H9 (cell line): Measurements from ENCODE around the gene NCAPG. TPM values are rescaled to one million over a fixed set of nuclear protein-coding genes. Genes with fewer than 3 reads are reported as not detected.

Experiments
- DNase-seq: peaks from one replicate; pipeline ENCODE4 v3.0.0-alpha.2; 2017
- H2AFZ ChIP-seq: one replicate; pipeline ENCODE4 v1.6.1; 2013; ENCODE audit warnings: mild to moderate bottlenecking, low read length, control low read depth, moderate library complexity
- H2AK5ac ChIP-seq: 2 replicates; pipeline ENCODE4 v1.6.1; 2013; ENCODE audit warnings: low read length, control low read depth, mixed read lengths; ENCODE audit not compliant: insufficient read length
- H2BK120ac ChIP-seq: one replicate; pipeline ENCODE4 v1.6.1; 2013; ENCODE audit warnings: low read depth, mild to moderate bottlenecking, low read length, control low read depth, inconsistent platforms; ENCODE audit not compliant: poor library complexity, severe bottlenecking
- H2BK12ac ChIP-seq: 2 replicates; pipeline ENCODE4 v1.6.1; 2013; ENCODE audit warnings: low read length, control low read depth, mixed read lengths, low read depth; ENCODE audit not compliant: insufficient read length
- H2BK15ac ChIP-seq: 2 replicates; pipeline ENCODE4 v1.6.1; 2013; ENCODE audit warnings: low read depth, low read length, control low read depth
- H2BK20ac ChIP-seq: one replicate; pipeline ENCODE4 v1.6.1; 2013; ENCODE audit warnings: low read depth, mild to moderate bottlenecking, low read length, control low read depth, inconsistent platforms; ENCODE audit not compliant: poor library complexity, severe bottlenecking
- H2BK5ac ChIP-seq: 2 replicates; pipeline ENCODE4 v1.6.1; 2013; ENCODE audit warnings: low read length, control low read depth, mixed read lengths; ENCODE audit not compliant: insufficient read length
- H3K14ac ChIP-seq: 2 replicates; pipeline ENCODE4 v1.6.1; 2013; ENCODE audit warnings: low read length, control low read depth; ENCODE audit not compliant: insufficient read depth
- H3K18ac ChIP-seq: 2 replicates; pipeline ENCODE4 v1.6.1; 2013; ENCODE audit warnings: low read depth, mild to moderate bottlenecking, mixed read lengths, low read length, control low read depth; ENCODE audit not compliant: insufficient read length
- H3K23ac ChIP-seq: 2 replicates; pipeline ENCODE4 v1.6.1; 2013; ENCODE audit warnings: low read length, control low read depth, mixed read lengths, low read depth; ENCODE audit not compliant: insufficient read length
- H3K23me2 ChIP-seq: 2 replicates; pipeline ENCODE4 v1.6.1; 2013; ENCODE audit warnings: low read depth, mild to moderate bottlenecking, mixed read lengths, low read length, control low read depth; ENCODE audit not compliant: insufficient read length, poor library complexity, severe bottlenecking
- H3K27ac ChIP-seq: 2 replicates; pipeline ENCODE4 v1.5.1; 2013; ENCODE audit warnings: low read length, control low read depth, mixed read lengths, low read depth; ENCODE audit not compliant: insufficient read length
- H3K27me3 ChIP-seq: 2 replicates; pipeline ENCODE4 v1.6.1; 2013; ENCODE audit warnings: low read length, control low read depth, inconsistent platforms; ENCODE audit not compliant: insufficient read depth
- H3K4ac ChIP-seq: 2 replicates; pipeline ENCODE4 v1.6.1; 2013; ENCODE audit warnings: low read depth, mild to moderate bottlenecking, control low read depth, inconsistent platforms, low read length, moderate library complexity
- H3K4me1 ChIP-seq: 2 replicates; pipeline ENCODE4 v1.6.1; 2013; ENCODE audit warnings: low read length, control low read depth, inconsistent platforms; ENCODE audit not compliant: insufficient read depth
- H3K4me2 ChIP-seq: 2 replicates; pipeline ENCODE4 v1.6.1; 2013; ENCODE audit warnings: low read length, control low read depth, mixed read lengths; ENCODE audit not compliant: insufficient read length, insufficient read depth
- H3K56ac ChIP-seq: 2 replicates; pipeline ENCODE4 v1.6.1; 2013; ENCODE audit warnings: low read depth, mild to moderate bottlenecking, mixed read lengths, low read length, control low read depth; ENCODE audit not compliant: insufficient read length
- H3K79me1 ChIP-seq: 2 replicates; pipeline ENCODE4 v1.6.1; 2013; ENCODE audit warnings: low read depth, mild to moderate bottlenecking, moderate library complexity, low read length, control low read depth, inconsistent platforms; ENCODE audit not compliant: insufficient read depth, poor library complexity, severe bottlenecking
- H3K79me2 ChIP-seq: 2 replicates; pipeline ENCODE4 v1.6.1; 2013; ENCODE audit warnings: low read length, control low read depth, inconsistent platforms; ENCODE audit not compliant: insufficient read depth
- H3K9ac ChIP-seq: 2 replicates; pipeline ENCODE4 v1.6.1; 2013; ENCODE audit warnings: low read length, control low read depth, mixed read lengths; ENCODE audit not compliant: insufficient read length; ENCODE audit errors: extremely low read depth
- H3K9me3 ChIP-seq: one replicate; pipeline ENCODE4 v1.6.1; 2013; ENCODE audit warnings: low read depth, low read length, inconsistent platforms; ENCODE audit not compliant: control insufficient read depth
- H3T11ph ChIP-seq: one replicate; pipeline ENCODE4 v1.6.1; 2013; ENCODE audit warnings: mild to moderate bottlenecking, low read length, control low read depth, inconsistent platforms
- H4K20me1 ChIP-seq: one replicate; pipeline ENCODE4 v1.6.1; 2013; ENCODE audit not compliant: control insufficient read depth, insufficient read length, insufficient read depth
- H4K5ac ChIP-seq: 2 replicates; pipeline ENCODE4 v1.6.1; 2013; ENCODE audit warnings: low read depth, mild to moderate bottlenecking, mixed read lengths, low read length, control low read depth; ENCODE audit not compliant: insufficient read length
- H4K8ac ChIP-seq: replicated peaks from 2 replicates; pipeline ENCODE4 v1.6.1; 2013; ENCODE audit warnings: low read length, control low read depth, mixed read lengths, low read depth; ENCODE audit not compliant: insufficient read length
- H4K91ac ChIP-seq: 2 replicates; pipeline ENCODE4 v1.6.1; 2013; ENCODE audit warnings: low read depth, mild to moderate bottlenecking, moderate library complexity, mixed read lengths, low read length, control low read depth; ENCODE audit not compliant: insufficient read length
- H3K27ac Mint-ChIP-seq, 3 experiments: 2 replicates in 2 of 3; 3 replicates in 1 of 3; pipeline ENCODE4 v1.8.0; 2020 to 2021; ENCODE audit warnings: mixed read lengths in 3 of 3, mild to moderate bottlenecking in 1 of 3, moderate library complexity in 1 of 3
- H3K27me3 Mint-ChIP-seq: 2 replicates; pipeline ENCODE4 v1.8.0; 2021; ENCODE audit warnings: low read depth, mild to moderate bottlenecking, moderate library complexity, mixed read lengths
- H3K36me3 Mint-ChIP-seq, 3 experiments: 2 replicates in 2 of 3; 3 replicates in 1 of 3; pipeline ENCODE4 v1.8.0; 2020 to 2021; ENCODE audit warnings: low read depth in 3 of 3, mixed read lengths in 3 of 3; ENCODE audit not compliant: insufficient read depth in 1 of 3
- H3K4me1 Mint-ChIP-seq, 2 experiments: 2 replicates each; pipeline ENCODE4 v1.8.0; 2020; ENCODE audit warnings: mixed read lengths in 2 of 2
- H3K4me3 Mint-ChIP-seq, 2 experiments: 2 replicates in 1 of 2; 3 replicates in 1 of 2; pipeline ENCODE4 v1.8.0; 2020 to 2021; ENCODE audit warnings: mild to moderate bottlenecking in 2 of 2, mixed read lengths in 2 of 2, moderate library complexity in 1 of 2
- H3K9me3 Mint-ChIP-seq, 2 experiments: 2 replicates in 1 of 2; 3 replicates in 1 of 2; pipeline ENCODE4 v1.8.0; 2020; ENCODE audit warnings: mild to moderate bottlenecking in 2 of 2, mixed read lengths in 2 of 2, moderate library complexity in 1 of 2
- WGBS: extraction: QIAGEN DNeasy Blood & Tissue Kit; methylation state at CpG from one replicate; pipeline ENCODE4 v1.1.7; 2013; ENCODE audit warnings: missing lambda C conversion rate, low lambda C conversion rate, mixed read lengths; ENCODE audit not compliant: insufficient read length; ENCODE audit errors: extremely low coverage; 5-methylcytosine and 5-hydroxymethylcytosine counted together
- total RNA-seq: library from RNA; stranded (reverse); gene quantifications from 2 replicates; pipeline ENCODE4 v1.2.1, GENCODE V29; 2021
- TF ChIP-seq, protein P1 (sequence below): fragments of 200-600 bp; sonication (generic); conservative IDR thresholded peaks from 3 replicates; pipeline ENCODE4 v1.8.0; 2021; ENCODE audit warnings: antibody characterized with exemption, mild to moderate bottlenecking

NCAPG gene
- total RNA-seq, 1 experiment from 2014 or later, result 48.8 TPM

DNA sequence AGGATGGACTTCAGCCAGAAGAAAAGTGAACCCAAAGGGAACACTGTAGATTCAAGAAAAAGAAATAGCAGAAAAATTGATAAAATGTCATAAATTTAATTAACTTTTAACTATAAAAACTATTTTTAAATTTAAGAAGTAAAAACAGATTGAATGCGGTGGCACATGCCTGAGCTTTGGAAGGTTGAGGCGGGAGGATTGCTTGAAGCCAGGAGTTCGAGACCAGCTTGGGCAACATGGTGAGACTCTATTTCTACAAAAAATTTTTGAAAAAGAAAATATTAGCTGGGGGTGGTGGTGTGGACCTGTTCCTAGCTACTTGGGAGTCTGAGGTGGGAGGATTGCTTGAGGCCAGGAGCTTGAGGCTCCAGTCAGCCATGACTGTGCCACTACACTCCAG lies 32.3 kb upstream of the NCAPG start:
- TF ChIP-seq, protein P1, sequence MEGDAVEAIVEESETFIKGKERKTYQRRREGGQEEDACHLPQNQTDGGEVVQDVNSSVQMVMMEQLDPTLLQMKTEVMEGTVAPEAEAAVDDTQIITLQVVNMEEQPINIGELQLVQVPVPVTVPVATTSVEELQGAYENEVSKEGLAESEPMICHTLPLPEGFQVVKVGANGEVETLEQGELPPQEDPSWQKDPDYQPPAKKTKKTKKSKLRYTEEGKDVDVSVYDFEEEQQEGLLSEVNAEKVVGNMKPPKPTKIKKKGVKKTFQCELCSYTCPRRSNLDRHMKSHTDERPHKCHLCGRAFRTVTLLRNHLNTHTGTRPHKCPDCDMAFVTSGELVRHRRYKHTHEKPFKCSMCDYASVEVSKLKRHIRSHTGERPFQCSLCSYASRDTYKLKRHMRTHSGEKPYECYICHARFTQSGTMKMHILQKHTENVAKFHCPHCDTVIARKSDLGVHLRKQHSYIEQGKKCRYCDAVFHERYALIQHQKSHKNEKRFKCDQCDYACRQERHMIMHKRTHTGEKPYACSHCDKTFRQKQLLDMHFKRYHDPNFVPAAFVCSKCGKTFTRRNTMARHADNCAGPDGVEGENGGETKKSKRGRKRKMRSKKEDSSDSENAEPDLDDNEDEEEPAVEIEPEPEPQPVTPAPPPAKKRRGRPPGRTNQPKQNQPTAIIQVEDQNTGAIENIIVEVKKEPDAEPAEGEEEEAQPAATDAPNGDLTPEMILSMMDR, result no peak
- H4K20me1 ChIP-seq, result no peaks in the 10 kb centered on the region

More for the DNA sequence above, 32.3 kb upstream of the NCAPG start:
- Histone ChIP-seq H3K23ac (no peak overlapping the region), H2BK15ac (no peak overlapping the region), H2BK120ac (no peak overlapping the region), H3K79me2 (no peaks in the 10 kb centered on the region), H2AFZ (no peak overlapping the region), H3T11ph (no peak overlapping the region), H2BK12ac (no peak overlapping the region), H3K4ac (no peak overlapping the region), H3K9ac (no peak overlapping the region), H4K5ac (no peak overlapping the region), H2BK20ac (no peak overlapping the region), H3K56ac (no peak overlapping the region), H3K27ac (no peak overlapping the region), H3K4me2 (no peak overlapping the region), H3K27me3 (peaks cover 25% of the 10 kb centered on the region), H3K18ac (no peak overlapping the region), H3K79me1 (no peaks in the 10 kb centered on the region), H3K9me3 (no peaks in the 10 kb centered on the region), H2AK5ac (no peak overlapping the region), H3K14ac (no peak overlapping the region), H2BK5ac (no peak overlapping the region), H4K8ac (no peak overlapping the region), H3K23me2 (peaks cover 13% of the 10 kb centered on the region), H3K4me1 (no peaks in the 10 kb centered on the region), H4K91ac (no peak overlapping the region)
- DNase-seq, result no peak
- H3K27ac Mint-ChIP-seq, result no peak overlapping the region
- peaks cover 70% of the 10 kb centered on the region for H3K27me3 Mint-ChIP-seq
- no peaks in the 10 kb centered on the region for H3K36me3 Mint-ChIP-seq
- H3K4me1 Mint-ChIP-seq, result peaks cover 16% of the 10 kb centered on the region in 2 experiments
- H3K9me3 Mint-ChIP-seq, result no peaks in the 10 kb centered on the region
- no peak overlapping the region for H3K4me3 Mint-ChIP-seq
- WGBS, result no CpG with 5 or more reads among the region's 3 CpGs
